C4-2B (cell line): ENCODE data around the gene KRTAP5-8.

Experiments used
- CTCF ChIP-seq: fragments of 450-650 bp; conservative IDR thresholded peaks from 2 replicates; pipeline ENCODE4 v1.5.1; 2017; ENCODE audit warnings: mild to moderate bottlenecking
- ZFX ChIP-seq: fragments of 450-650 bp; IDR thresholded peaks from 2 replicates; pipeline ENCODE4 v1.6.1; 2017

DNA sequence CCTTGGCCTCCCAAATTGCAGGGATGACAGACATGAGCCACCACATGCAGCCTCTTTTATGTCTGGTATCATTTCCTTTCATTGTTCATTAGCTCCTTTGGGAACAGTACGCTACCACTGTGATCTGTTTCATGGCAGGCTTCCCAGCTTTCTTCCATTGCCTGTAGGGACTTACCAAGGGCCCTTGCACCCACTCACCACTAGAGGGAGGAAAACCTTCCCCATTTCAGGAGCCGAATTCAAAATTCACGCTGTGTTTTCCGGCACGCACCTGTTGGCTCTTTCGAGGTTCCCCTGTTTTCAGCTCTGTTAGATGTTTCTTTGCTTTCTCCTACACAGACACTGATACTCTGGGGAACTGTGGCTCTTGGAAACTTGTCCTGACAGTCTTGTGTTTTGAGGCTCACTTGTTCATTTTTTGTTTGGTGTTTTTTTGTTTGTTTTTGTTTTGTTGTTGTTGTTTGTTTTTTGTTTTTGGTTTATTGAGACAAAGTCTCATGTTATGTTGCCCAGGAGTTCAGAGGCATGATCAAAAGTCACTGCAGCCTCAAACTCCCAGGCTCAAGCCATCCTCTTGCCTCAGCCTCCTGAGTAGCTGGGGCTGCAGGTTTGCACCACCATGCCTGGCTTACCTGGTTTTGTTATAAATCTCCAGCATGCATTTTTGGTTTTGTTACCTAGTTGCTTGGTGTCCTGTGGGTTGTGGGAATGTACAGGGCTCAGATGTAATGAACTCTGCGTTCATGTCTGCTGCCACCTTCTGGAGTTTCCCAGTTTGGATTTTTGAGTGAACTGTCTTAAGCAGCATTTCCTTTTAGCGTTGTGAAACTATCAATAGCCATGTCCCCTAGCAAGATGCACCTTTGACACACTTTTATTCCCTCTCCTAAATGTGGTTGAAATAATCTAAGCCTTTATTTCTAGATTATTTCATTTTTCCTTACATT, 42.5 kb downstream of the KRTAP5-8 start:
- TF ChIP-seq CTCF (peak; percentile 95), ZFX (no peak)
